Stimulated activated memory B cell treated with anti-CD40 and anti-IgM and Interleukin-4, amounts not matched to agents 10 μg/mL and 1 μg/mL and 100 μg/mL, for 72 hours (primary cell): ENCODE results near the gene UBQLN4.
"Not testable (repeated sequence)": the region's sequence is repeated elsewhere in the genome, so short reads cannot be mapped to it uniquely, and the experiment has no call there.

Experiments used
- ATAC-seq: fragments of 150-1000 bp; cut with Tn5 transposase; 2 replicates; pipeline ENCODE4 v1.10.0; 2021
- H3K27ac Mint-ChIP-seq: one replicate; pipeline ENCODE4 v1.8.0; 2022; ENCODE audit warnings: mild to moderate bottlenecking, mixed read lengths
- H3K27me3 Mint-ChIP-seq: one replicate; pipeline ENCODE4 v1.8.0; 2022; ENCODE audit warnings: mixed read lengths
- H3K36me3 Mint-ChIP-seq: one replicate; pipeline ENCODE4 v1.8.0; 2022; ENCODE audit warnings: mixed read lengths
- H3K4me1 Mint-ChIP-seq: one replicate; pipeline ENCODE4 v1.8.0; 2022; ENCODE audit warnings: mixed read lengths
- H3K4me3 Mint-ChIP-seq: one replicate; pipeline ENCODE4 v1.8.0; 2022; ENCODE audit warnings: mild to moderate bottlenecking, moderate library complexity, mixed read lengths
- H3K9me3 Mint-ChIP-seq: one replicate; pipeline ENCODE4 v1.8.0; 2022; ENCODE audit warnings: mixed read lengths

UBQLN4 gene

GRCh38 chr1:156055281-156056048 lies 1.9 kb upstream of the UBQLN4 start:
- Mint-ChIP-seq H3K9me3 (no peaks in the 10 kb centered on the region), H3K36me3 (peaks cover 11% of the 10 kb centered on the region), H3K4me1 (peaks cover 38% of the 10 kb centered on the region), H3K4me3 (peak overlapping the region; percentile 97), H3K27ac (peak overlapping the region; percentile 85), H3K27me3 (no peaks in the 10 kb centered on the region)
- no peak for ATAC-seq

- ATAC-seq: peak; percentile 84
- peak within 1 kb of the TSS; percentile 85 for H3K27ac Mint-ChIP-seq
- no peaks in the 10 kb centered on the region for H3K27me3 Mint-ChIP-seq
- peaks cover 38% of the 10 kb centered on the region for H3K4me1 Mint-ChIP-seq
- H3K4me3 Mint-ChIP-seq: peak within 1 kb of the TSS; percentile 97
- peaks cover 17% of the 10 kb centered on the region for H3K36me3 Mint-ChIP-seq
- no peaks in the 10 kb centered on the region for H3K9me3 Mint-ChIP-seq
Observed at GRCh38 chr1:156054500-156055280, 1.1 kb upstream of the UBQLN4 start, which contains the start of gene LAMTOR2. Gene LAMTOR2, plus strand, starts transcription at chr1:156054782. Its CDS starts 108 bp downstream, at chr1:156054890.

GRCh38 chr1:156052862-156053767 lies 483 bp downstream of the UBQLN4 start:
- Mint-ChIP-seq H3K4me1 (peaks cover 38% of the 10 kb centered on the region), H3K4me3 (peak overlapping the region; percentile 97), H3K27me3 (no peaks in the 10 kb centered on the region), H3K27ac (peak overlapping the region; percentile 85), H3K36me3 (peaks cover 25% of the 10 kb centered on the region), H3K9me3 (no peaks in the 10 kb centered on the region)
- peak; percentile 58 for ATAC-seq

- H3K4me1 Mint-ChIP-seq: peaks cover 33% of the 10 kb centered on the region
- H3K9me3 Mint-ChIP-seq: no peaks in the 10 kb centered on the region
- no peak overlapping the region for H3K4me3 Mint-ChIP-seq
- peaks cover 20% of the 10 kb centered on the region for H3K36me3 Mint-ChIP-seq
- no peak for ATAC-seq
- no peaks in the 10 kb centered on the region for H3K27me3 Mint-ChIP-seq
- no peak overlapping the region for H3K27ac Mint-ChIP-seq
Observed at GRCh38 chr1:156051011-156051725, 2.4 kb downstream of the UBQLN4 start.

- H3K4me3 Mint-ChIP-seq: no peak overlapping the region
- no peak overlapping the region for H3K27ac Mint-ChIP-seq
- no peak for ATAC-seq
- no peaks in the 10 kb centered on the region for H3K9me3 Mint-ChIP-seq
- H3K27me3 Mint-ChIP-seq: no peaks in the 10 kb centered on the region
- H3K4me1 Mint-ChIP-seq: peaks cover 25% of the 10 kb centered on the region
- peaks cover 21% of the 10 kb centered on the region for H3K36me3 Mint-ChIP-seq
Observed at GRCh38 chr1:156050376-156050775, 3.2 kb downstream of the UBQLN4 start.

GRCh38 chr1:156048663-156049258 lies 4.8 kb downstream of the UBQLN4 start:
- Mint-ChIP-seq H3K36me3 (peaks cover 32% of the 10 kb centered on the region), H3K27ac (no peak overlapping the region), H3K9me3 (no peaks in the 10 kb centered on the region)

GRCh38 chr1:156045076-156045475 lies 8.5 kb downstream of the UBQLN4 start:
- Mint-ChIP-seq H3K27ac (no peak overlapping the region), H3K36me3 (peaks cover 45% of the 10 kb centered on the region), H3K27me3 (no peaks in the 10 kb centered on the region), H3K9me3 (no peaks in the 10 kb centered on the region), H3K4me1 (no peaks in the 10 kb centered on the region), H3K4me3 (no peak overlapping the region)
- ATAC-seq: no peak

More at GRCh38 chr1:156048663-156049258, 4.8 kb downstream of the UBQLN4 start:
- Mint-ChIP-seq H3K4me1 (peaks cover 21% of the 10 kb centered on the region), H3K4me3 (no peak overlapping the region), H3K27me3 (no peaks in the 10 kb centered on the region)
- ATAC-seq: no peak

- H3K36me3 Mint-ChIP-seq: peaks cover 29% of the 10 kb centered on the region
- H3K4me3 Mint-ChIP-seq: no peak overlapping the region
- no peaks in the 10 kb centered on the region for H3K27me3 Mint-ChIP-seq
- no peaks in the 10 kb centered on the region for H3K9me3 Mint-ChIP-seq
- no peaks in the 10 kb centered on the region for H3K4me1 Mint-ChIP-seq
- no peak overlapping the region for H3K27ac Mint-ChIP-seq
- no peak for ATAC-seq
Observed at GRCh38 chr1:156042828-156043227, 10.8 kb downstream of the UBQLN4 start.

GRCh38 chr1:156034991-156035390 lies 18.6 kb downstream of the UBQLN4 start:
- H3K9me3 Mint-ChIP-seq, H3K4me1 Mint-ChIP-seq, H3K27ac Mint-ChIP-seq, H3K27me3 Mint-ChIP-seq, H3K4me3 Mint-ChIP-seq, ATAC-seq: not testable (repeated sequence)
- H3K36me3 Mint-ChIP-seq: peaks cover 12% of the 10 kb centered on the region

- H3K27ac Mint-ChIP-seq: no peak overlapping the region
Observed at GRCh38 chr1:156033011-156033410, 20.6 kb downstream of the UBQLN4 start.

GRCh38 chr1:156026588-156026987 lies 27.0 kb downstream of the UBQLN4 start:
- H3K4me1 Mint-ChIP-seq: peaks cover 5% of the 10 kb centered on the region
- H3K36me3 Mint-ChIP-seq: no peaks in the 10 kb centered on the region
- H3K27me3 Mint-ChIP-seq: peaks cover 10% of the 10 kb centered on the region
- no peak overlapping the region for H3K27ac Mint-ChIP-seq
- no peak for ATAC-seq
- no peak overlapping the region for H3K4me3 Mint-ChIP-seq
- H3K9me3 Mint-ChIP-seq: no peaks in the 10 kb centered on the region

More at GRCh38 chr1:156033011-156033410, 20.6 kb downstream of the UBQLN4 start:
- no peaks in the 10 kb centered on the region for H3K4me1 Mint-ChIP-seq
- no peaks in the 10 kb centered on the region for H3K9me3 Mint-ChIP-seq
- H3K36me3 Mint-ChIP-seq: peaks cover 12% of the 10 kb centered on the region
- H3K27me3 Mint-ChIP-seq: no peaks in the 10 kb centered on the region
- no peak for ATAC-seq
- no peak overlapping the region for H3K4me3 Mint-ChIP-seq

GRCh38 chr1:156025876-156026275 lies 27.7 kb downstream of the UBQLN4 start:
- peak; percentile 70 for ATAC-seq
- Mint-ChIP-seq H3K4me3 (no peak overlapping the region), H3K4me1 (peaks cover 8% of the 10 kb centered on the region), H3K27ac (no peak overlapping the region), H3K9me3 (no peaks in the 10 kb centered on the region), H3K27me3 (peaks cover 10% of the 10 kb centered on the region), H3K36me3 (no peaks in the 10 kb centered on the region)

- peaks cover 8% of the 10 kb centered on the region for H3K36me3 Mint-ChIP-seq
- H3K4me1 Mint-ChIP-seq: peaks cover 19% of the 10 kb centered on the region
- no peak overlapping the region for H3K27ac Mint-ChIP-seq
- H3K4me3 Mint-ChIP-seq: no peak overlapping the region
- H3K27me3 Mint-ChIP-seq: peaks cover 10% of the 10 kb centered on the region
- H3K9me3 Mint-ChIP-seq: no peaks in the 10 kb centered on the region
- no peak for ATAC-seq
Observed at GRCh38 chr1:156024801-156025200, 28.8 kb downstream of the UBQLN4 start.

GRCh38 chr1:156021954-156022353 lies 31.6 kb downstream of the UBQLN4 start:
- no peaks in the 10 kb centered on the region for H3K9me3 Mint-ChIP-seq
- no peak overlapping the region for H3K4me3 Mint-ChIP-seq
- peaks cover 28% of the 10 kb centered on the region for H3K4me1 Mint-ChIP-seq
- peaks cover 15% of the 10 kb centered on the region for H3K36me3 Mint-ChIP-seq
- H3K27ac Mint-ChIP-seq: no peak overlapping the region
- peaks cover 10% of the 10 kb centered on the region for H3K27me3 Mint-ChIP-seq
- no peak for ATAC-seq
